T47D (cell line): Measurements from ENCODE around the gene SSH2.
"Not testable (repeated sequence)": the region's sequence is repeated elsewhere in the genome, so short reads cannot be mapped to it uniquely, and the experiment has no call there.

Experiments used
- DNase-seq, 2 experiments: peaks; one replicate each; pipeline versions ENCODE4 v3.0.0 to v3.0.0-alpha.2; 2011 to 2012; ENCODE audit warnings: low read depth in 1 of 2, low spot score in 1 of 2
- JUND ChIP-seq: IDR thresholded peaks from 2 replicates; pipeline ENCODE4 v1.6.1; 2012; ENCODE audit warnings: low read depth
- in situ Hi-C: cut with HindIII; loops from 2 replicates; pipeline ENCODE4 v1.10.0; 2016; ENCODE audit warnings: low sequenced_read_pairs, low pct_unique_long_range_greater_than_20kb

SSH2 gene

GRCh38 chr17:29949696-29950095 lies 19.7 kb upstream of the SSH2 start:
- in situ Hi-C loops = no loop called here
- TF ChIP-seq JUND = no peak
- no peak for DNase-seq

GRCh38 chr17:29948448-29949215 lies 18.6 kb upstream of the SSH2 start:
- TF ChIP-seq JUND = no peak
- in situ Hi-C loops = no loop called here
- DNase-seq = no peak

- in situ Hi-C loops = no loop called here
- DNase-seq = no peak
- no peak for TF ChIP-seq JUND
Measured at GRCh38 chr17:29945281-29945680, 15.3 kb upstream of the SSH2 start.

GRCh38 chr17:29941334-29941733 lies 11.3 kb upstream of the SSH2 start, which contains the start of gene EFCAB5:
TSS of gene EFCAB5 (plus strand) at chr17:29941634. CDS start at chr17:29941797, 163 bp downstream.
- no peak for DNase-seq
- no peak for TF ChIP-seq JUND
- in situ Hi-C loops = no loop called here

GRCh38 chr17:29936724-29937123 lies 6.7 kb upstream of the SSH2 start:
- no peak for DNase-seq
- no peak for TF ChIP-seq JUND
- in situ Hi-C loops = no loop called here

- DNase-seq, in situ Hi-C loops: not testable (repeated sequence)
Measured at GRCh38 chr17:29935909-29936308, 5.9 kb upstream of the SSH2 start.

- no peak for TF ChIP-seq JUND
- in situ Hi-C loops = no loop called here
- DNase-seq = peak in 1 of 2 experiments; percentile 85
Measured at GRCh38 chr17:29933379-29933778, 3.4 kb upstream of the SSH2 start.

GRCh38 chr17:29931231-29931932 lies 1.4 kb upstream of the SSH2 start:
- TF ChIP-seq JUND = no peak
- in situ Hi-C loops = no loop called here
- peak in 1 of 2 experiments; percentile 83 for DNase-seq

- in situ Hi-C loops = no loop called here
- no peak for DNase-seq
- no peak for TF ChIP-seq JUND
Measured at GRCh38 chr17:29930409-29931010, 482 bp upstream of the SSH2 start.

- peak in 1 of 2 experiments; percentile 55 for DNase-seq
- no peak for TF ChIP-seq JUND
- in situ Hi-C loops = no loop called here
Measured at GRCh38 chr17:29929006-29929532, 959 bp downstream of the SSH2 start.

GRCh38 chr17:29927546-29927945 lies 2.5 kb downstream of the SSH2 start:
- in situ Hi-C loops = no loop called here
- DNase-seq = no peak
- TF ChIP-seq JUND = no peak

- in situ Hi-C loops = no loop called here
- no peak for DNase-seq
- no peak for TF ChIP-seq JUND
Measured at GRCh38 chr17:29924786-29925185, 5.2 kb downstream of the SSH2 start.
